ENCODE measurements around the gene KCTD19.
A peak's percentile ranks its signal among the peaks of the same experiment; 100 is the strongest.
"Not testable (repeated sequence)": the region's sequence is repeated elsewhere in the genome, so short reads cannot be mapped to it uniquely, and the experiment has no call there.

The KCTD19 gene

DNA sequence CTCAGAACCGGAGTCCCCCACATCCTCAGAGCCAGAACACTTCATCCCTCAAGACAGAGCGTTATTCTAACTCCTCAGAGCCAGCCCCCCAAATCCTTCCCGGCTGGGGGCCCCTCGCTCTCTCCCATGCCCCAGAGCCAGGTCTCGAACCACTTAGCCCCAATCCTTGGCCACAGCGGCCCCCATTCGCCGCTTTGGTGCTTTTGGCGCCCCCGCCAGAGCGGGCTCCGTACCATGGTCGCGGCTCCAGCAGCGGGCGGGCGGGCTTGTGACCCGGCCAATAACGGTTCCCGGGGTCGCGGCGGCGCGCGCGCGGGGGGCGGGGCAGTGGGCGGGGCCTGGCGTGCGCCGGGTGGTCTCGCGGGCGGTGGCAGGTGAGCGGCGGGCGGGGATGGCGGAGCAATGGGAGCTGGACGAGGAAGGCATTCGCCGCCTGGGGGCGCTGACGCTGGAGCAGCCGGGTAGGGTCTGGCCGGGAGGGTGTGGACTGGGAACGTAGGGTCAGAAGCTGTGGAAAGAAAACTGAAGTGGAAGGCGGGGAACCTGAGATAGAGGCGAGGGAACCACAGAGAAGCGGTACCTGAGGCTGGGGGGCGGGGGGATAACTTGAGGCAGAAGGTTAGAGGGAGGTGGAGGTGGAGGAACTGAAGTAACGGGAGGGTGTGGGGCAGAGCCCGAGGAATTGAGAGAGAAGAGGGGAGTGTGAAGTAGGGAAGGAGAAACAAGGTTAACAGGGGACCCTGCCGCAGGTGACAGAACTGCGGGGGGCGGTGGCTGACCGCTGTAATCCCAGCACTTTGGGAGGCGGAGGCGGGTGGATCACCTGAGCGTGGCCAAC lies at the start of gene KCTD19, which contains the start of gene LRRC36:
Gene KCTD19 (minus strand): TSS at position 270 of the 838 bp plus-strand sequence. CDS start 34 bp downstream, at position 236.
Gene LRRC36 (plus strand): TSS at position 344 of the 838 bp plus-strand sequence. CDS start 48 bp downstream, at position 392.
- DNase-seq: peak; percentile 65

DNA sequence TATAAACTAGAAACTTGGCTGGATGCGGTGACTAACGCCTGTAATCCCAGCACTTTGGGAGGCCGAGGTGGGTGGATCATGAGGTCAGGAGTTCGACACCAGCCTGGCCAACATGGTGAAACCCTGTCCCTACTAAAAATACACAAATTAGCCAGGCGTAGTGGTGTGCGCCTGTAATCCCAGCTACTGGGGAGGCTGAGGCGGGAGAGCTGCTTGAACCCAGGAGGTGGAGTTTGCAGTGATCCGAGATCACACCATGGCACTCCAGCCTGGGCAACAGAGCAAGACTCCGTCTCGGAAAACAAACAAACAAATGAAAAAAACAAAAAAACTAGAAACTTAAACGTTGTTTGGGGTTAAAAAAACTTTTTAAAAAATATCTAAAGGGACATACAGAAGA lies 49.5 kb upstream of the KCTD19 start:
- not testable (repeated sequence) for DNase-seq

DNA sequence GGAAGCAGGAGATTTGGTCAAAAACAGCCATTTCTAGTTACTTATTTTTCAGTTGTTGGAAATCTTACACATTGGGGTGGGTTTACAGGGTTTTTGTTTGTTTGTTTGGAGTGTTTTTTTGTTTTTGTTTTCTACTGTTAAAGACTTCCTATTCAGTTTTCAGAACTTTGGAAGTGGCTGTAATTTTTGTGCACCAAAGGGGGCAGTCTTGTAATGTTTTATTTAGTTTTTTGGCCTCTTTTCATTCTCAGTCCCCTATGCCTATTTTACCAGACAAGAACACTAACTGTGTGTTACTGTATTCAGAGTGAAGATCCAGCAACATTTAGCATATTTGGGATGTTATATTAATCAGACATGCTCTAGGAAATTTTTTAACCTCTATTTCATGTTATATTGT lies 46.1 kb upstream of the KCTD19 start:
- peak; percentile 6 for DNase-seq

DNA sequence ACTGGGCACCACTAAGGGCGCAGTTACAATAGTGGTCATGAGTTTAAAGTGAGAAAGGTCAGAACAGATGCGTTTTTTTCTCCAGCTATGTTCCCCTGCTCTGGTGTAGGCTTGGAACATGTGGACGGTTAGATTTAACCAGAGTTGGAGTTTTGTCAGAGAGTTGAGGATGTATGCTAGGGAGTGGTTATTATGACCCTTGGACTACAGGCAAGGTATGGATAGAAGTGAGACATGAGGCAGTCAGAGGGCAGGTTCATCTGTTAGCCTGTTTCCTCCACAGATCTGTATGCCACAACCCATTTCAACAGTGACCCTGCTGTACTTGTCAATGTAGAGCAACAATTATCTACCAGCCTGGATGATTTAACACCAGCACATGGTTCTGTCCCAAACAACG lies 44.1 kb upstream of the KCTD19 start:
- DNase-seq: no peak

DNA sequence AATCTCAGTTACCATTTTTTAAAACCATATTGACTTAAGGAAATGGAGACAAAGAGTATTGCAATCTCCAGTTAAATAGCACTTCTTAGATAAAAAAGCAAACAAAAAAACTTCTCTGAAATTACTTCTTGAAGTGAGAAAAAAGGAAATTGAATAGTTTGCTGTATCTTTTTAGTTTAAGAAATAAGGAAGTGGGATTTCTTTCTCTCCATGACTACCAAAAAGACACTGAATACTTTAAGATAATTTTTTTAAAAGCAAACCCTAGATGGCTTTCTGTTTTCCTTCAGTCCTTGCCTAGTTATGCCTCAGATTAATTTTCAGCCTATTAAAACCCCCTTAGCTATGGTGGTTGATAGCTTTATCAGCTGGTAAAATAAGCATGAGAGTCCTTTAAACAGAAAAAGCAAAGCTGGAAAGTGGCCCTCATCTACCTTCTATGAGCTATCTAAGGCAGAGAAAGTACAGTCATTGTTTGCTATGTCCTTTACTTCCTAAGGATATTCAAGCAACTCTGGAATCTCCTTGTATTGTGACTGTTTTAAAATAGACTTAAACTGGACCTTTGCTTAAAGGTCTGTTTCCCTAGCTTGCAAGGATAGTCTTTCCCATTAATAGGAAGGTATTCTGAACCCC lies 38.2 kb upstream of the KCTD19 start:
- no peak for DNase-seq

DNA sequence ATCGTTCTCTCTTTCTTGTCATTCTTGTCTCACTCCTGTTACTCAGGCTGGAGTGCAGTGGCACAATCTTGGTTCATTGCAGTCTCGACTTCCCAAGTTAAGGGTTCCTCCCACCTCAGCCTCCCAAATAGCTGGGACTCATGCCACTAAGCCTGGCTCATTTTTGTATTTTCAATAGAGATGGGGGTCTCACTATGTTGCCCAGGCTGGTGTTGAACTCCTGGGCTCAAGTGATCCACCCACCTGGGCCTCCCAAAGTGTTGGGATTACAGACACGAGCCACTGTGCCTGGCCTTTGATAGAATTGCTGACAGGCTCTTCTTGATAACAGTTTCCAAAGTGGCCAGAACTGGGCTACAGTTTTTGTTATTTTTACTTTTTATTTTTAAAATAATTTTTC lies 34.5 kb upstream of the KCTD19 start:
- DNase-seq: no peak

DNA sequence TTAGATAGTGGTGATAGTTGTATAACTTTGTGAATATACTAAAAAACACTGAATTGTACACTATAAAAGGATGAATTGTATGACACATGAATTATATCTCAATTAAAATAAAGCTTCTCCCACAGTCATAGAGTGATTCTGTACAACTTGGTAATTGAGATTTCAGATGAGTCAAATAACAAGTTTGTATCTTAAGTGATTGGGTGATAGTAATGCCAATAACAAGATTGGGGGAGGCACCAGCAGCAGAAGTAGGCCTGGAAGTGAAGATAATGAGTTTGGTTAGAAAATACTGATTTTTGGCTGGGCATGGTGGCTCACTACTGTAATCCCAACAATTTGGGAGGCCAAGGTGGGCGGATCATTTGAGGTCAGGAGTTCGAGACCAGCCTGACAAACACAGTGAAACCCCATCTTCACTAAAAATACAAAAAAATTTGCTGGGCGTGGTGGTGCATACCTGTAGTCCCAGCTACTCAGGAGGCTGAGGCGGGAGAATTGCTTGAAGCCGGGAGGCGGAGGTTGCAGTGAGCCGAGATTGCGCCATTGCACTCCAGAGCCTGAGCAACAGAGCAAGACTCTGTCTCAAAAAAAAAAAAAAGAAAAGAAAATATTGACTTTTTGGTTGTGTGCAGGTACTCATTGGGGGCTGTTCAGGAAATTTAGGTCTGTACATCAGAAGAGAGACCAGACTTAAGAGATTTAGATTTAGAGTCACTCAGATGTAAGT lies 33.2 kb upstream of the KCTD19 start:
- not testable (repeated sequence) for DNase-seq

DNA sequence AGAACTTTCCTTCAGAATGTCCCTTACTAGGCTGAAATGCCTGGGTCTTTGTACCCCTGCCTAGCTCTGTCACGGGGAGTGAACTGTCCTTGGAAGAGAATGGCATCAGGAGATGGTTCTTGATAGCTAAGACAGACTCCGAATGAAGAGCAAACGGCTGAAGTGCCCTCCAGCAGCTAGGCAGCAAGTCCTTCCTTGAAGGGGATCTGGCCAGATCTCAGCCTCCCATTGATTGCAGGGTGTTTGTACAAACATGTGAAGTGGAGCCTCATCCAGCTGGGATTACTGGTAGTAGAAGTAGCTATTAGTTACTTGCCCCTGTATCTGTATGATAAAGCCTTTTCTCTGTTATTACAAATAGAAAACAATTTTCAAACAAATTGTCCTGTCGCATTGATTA lies 31.0 kb upstream of the KCTD19 start:
- DNase-seq: no peak

DNA sequence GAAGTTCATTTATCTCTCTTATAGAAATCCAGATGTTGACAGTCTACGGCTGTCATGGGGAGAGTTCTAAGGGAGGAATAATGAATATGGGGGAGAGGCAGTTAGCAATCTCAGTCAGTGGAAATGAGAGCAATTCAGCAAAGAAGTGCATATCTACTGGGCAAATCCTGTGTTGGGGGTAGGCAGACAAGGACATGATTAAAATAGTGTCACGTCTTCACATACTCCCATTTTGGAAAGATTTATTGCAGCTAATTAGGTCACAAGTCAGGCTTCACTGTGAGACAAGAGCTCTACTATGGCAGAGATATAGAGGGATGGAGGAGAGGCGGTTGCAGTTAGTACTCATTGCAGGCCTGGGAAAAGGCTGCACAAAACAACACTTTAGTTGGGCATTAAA lies 29.9 kb upstream of the KCTD19 start:
- DNase-seq: no peak

DNA sequence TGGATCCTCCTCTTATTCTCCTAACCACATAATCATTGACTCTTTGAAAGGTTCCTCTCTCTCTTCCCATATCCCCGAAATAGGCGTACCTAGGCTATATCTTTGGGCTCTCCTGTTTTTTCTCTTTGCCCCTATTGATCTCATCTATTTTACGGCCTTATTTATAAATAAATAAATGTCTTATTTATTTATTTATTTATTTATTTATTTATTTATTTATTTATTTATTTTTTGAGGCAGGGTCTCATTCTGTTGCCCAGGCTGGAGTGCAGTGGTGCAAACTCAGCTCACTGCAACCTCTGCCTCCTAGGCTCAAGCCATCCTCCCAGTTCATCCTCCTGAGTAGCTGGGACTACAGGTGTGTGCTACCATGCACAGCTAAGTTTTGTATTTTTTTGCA lies 25.9 kb upstream of the KCTD19 start:
- not testable (repeated sequence) for DNase-seq

DNA sequence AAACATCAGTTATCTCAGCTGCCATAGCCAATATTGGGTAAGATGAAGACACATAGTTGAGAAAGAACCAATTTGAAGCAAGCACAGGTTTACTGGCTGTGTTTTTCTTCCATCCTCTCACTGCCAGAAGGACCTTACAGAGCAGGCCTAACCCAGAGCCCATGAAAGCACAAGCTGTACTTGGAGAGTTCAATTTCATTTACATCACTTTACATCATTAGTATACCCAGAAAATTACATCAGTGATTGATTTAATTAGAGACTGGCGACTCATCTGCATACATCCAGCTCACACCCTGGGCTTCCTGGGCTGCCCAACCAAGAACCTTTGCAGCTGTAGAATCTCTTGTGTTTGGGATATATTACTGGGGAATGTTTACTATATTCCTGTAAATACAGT lies 23.8 kb upstream of the KCTD19 start:
- DNase-seq: no peak

DNA sequence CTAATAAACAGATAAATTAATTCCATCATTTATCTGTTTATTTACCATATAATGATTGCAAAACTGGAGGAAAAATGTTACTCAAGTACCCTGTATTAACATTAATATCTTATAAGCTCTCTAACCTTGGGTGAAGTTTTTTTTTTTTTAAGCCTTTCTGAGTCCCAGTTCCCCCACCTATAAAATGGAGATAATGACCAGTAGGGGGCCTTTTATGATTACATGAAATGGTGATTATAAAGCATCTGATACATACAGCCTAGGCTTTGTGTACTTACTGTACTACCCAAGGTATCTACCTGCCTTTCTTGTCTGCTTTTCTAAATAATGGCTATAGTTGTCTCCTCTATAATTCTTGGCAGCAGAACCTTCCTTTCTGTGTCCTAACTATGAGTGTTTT lies 22.6 kb upstream of the KCTD19 start:
- DNase-seq: peak; percentile 43

DNA sequence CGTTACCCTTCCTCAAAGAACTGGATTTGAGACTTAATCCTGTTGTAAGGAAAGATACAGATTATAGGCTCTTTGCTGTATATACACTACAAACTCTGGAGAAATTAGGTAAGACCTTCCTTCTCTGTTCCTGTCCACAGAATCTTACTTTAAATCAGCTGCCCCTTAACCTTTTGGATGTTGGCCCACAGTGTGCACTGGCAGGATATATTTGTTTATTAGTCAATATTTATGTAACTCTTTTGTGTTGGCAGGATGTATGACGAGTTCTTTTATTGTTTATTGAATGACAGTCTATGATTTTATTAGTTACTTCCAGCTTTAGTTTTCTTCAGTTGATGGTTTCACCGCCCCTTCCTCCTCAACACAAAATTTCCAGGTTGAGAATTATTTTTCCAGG lies 19.8 kb upstream of the KCTD19 start:
- DNase-seq: no peak

DNA sequence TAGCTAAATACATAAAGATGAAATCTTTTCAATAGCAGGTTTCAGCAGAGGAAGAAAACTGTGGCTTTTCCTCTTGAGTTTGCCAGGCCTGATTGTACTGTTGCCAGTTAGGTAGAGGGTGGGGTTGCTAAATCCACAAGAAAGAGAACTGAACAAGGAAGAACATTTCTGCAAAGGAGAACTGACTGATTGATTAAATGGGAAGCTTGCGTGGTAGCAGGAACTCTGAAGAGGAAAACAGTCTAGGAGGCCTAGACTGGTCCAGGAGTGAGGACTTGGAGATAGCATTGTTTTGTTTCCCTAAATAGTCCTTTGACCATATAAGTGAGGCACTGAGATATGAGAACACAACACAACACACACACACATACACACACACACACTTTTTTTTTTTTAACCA lies 18.9 kb upstream of the KCTD19 start:
- no peak for DNase-seq

DNA sequence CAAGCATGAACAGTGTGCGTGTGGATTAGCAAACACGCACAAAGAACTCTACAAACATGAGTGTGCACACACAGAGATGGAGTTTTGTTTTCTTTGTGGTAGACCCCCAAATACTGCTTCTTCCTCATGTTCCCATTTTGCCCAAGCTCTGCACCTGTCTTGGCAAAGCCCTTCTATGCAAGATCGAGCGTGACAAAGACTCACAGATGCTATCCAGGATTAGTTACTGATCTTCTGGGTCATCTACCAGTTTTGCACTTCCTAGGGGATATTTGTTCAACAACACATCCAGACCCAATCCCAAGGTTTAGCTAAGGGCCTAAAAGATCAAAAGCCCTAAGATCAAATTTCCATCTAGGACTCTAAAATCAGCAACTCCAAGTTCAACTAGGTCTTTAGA lies 16.1 kb upstream of the KCTD19 start:
- DNase-seq: no peak

DNA sequence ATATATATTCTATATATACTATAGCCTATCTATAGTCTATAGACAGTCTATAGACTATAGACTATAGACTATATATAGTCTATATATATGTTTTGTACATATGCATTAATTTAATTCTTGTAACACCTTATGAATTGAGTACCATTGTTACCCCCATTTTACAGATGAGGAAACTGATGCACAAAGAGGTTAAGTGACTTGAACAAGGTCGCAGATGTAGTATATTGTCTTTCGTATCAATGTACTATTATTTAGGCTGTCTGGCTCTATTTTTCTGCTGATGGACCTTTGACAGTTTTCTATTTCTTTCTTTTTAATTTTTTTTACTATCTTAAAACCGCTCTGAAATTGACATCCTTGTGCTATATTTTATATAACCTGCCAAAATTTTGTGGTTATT lies 14.7 kb upstream of the KCTD19 start:
- DNase-seq: no peak

DNA sequence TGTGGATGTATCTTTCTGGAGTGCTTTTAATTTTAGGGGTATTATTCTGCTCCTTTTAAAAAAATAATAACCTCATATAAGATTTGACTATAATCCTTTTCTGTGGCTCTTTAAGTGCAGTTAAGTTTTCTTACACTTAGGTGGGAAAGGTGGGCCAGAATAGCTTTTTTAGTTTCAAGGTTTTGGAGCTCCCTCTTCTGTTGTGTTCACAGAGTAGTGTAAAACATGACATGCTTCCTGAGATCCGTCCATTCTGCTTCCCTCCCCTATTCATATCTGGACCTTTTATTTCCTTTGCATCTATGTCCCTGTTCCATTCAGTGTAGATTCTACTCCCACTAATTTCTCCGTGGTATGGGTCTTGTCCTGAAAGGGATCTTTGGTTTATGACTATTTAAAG lies 12.9 kb upstream of the KCTD19 start:
- DNase-seq: no peak

DNA sequence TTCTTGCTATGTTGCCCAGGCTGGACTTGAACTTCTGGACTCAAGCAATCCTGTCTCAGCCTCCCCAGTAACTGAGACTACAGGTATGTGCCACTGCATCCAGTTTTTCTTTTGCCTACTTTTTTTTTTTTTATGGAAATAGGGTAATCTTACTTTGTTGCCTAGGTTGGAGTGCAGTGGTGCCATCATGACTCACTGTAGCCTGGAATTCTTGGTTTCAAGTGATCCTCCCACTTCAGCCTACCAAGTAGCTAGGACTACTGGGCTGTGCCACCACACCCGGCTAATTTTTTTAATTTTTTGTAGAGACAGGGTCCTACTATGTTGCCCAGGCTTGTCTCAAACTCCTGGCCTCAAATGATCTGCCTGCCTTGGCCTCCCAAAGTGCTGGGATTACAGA lies 10.1 kb upstream of the KCTD19 start:
- DNase-seq: no peak

DNA sequence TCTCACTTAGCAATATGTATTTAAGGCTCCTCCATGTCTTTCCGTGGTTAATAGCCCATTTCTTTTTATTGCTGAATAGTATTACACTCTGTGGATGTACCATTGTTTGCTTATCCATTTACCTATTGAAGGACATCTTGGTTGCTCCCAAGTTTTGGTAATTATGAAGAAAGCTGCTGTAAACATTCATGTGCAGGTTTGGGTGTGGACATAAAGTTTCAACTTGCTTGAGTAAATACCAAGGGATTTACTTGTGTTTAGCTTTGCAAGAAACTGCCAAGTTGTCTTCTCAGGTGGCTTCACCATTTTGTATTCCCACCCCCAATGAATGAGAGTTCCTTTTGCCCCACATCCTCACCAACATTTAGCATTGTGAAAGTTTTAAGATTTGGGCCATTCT lies 9.6 kb upstream of the KCTD19 start:
- no peak for DNase-seq

DNA sequence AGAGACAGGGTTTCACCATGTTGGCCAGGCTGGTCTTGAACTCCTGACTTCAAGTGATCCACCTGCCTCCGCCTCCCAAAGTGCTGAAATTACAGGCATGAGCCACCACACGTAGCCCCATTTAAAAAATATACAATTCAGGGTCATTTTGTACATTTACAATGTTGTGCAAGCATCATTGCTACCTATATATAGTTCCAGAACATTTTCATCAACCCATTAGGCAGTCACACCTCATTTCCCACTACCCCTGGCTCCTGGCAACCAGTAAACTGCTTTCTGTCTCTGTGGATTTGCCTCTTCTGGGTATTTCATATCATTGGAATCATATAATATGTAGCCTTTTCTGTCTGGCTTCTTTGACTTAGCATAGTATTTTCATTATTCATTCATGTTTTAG lies 6.8 kb upstream of the KCTD19 start:
- no peak for DNase-seq

DNA sequence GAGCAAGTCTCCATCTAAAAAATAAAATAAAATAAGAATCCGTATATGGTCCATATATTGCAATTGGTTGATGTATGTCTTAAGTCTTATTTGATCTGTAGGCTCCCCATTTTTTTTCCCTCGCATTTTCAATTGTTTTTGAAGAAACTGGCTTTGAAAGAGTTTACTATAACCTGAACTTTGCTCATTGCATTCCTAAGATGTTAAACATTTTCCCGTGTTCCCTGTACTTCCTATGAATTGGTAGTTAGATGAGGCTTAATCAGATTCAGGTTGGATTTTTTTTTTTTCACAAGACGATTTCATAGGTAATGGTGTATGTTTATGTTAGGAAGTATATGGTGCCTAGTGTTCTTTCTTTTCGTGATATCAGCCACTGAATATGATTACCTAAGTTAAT lies 3.4 kb upstream of the KCTD19 start:
- no peak for DNase-seq

DNA sequence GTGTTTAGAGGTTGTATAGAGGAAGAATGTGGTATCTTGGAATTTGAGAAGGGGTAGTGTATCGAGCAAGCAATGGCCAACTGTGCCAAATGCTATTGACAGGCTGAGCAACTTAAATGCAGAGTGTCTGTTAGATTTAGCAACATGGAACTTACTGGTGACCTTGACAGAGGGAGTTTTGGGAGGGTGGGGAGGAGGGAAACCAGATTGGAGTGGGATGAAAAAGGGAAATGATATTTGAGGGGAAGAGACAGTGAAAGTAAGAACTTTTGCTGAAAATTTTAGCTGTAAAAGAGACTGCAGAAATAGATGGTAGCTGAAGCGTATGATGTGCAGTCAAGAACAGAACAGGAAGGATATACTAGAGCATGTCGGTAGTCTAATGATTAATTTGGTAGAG lies 1.2 kb upstream of the KCTD19 start:
- no peak for DNase-seq

DNA sequence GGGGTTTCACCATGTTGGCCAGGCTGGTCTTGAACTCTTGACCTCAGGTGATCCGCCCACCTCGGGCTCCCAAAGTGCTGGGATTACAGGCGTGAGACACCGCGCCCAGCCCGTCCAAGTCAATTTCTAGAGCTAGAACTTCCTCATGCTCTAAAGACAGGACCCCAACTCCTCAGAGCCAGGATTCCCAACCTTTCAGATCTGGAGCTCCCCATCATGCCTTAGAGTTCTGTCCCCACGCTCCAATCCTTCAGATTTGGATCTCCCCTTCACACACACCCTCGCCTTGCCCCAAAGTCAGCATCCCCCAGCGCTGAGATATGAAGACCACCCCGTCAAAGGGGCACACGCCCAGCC lies 448 bp downstream of the KCTD19 start:
- DNase-seq: no peak

DNA sequence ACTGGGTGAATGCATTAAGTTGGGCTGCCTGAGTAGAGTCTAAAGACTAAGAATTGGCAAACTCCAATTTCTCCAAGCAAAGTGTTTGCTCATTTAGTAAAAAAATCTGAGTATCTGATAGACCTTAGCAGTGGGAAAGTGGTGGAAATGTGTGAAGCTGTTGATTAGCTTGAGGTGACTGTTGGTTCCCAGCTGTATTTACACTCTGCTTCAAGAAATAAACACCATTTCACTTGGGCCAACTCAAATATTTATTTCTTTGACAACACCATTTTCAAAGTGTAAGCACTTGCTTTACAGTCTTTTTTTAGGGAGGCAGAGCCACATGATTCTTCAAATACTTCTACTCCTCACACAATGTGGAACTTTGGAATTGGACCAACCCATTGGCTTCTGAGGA lies 8.7 kb downstream of the KCTD19 start:
- no peak for DNase-seq
